Measurements from ENCODE around the gene PDCD2. TPM values are rescaled to one million over a fixed set of nuclear protein-coding genes. Genes with fewer than 3 reads are reported as not detected.

PDCD2 gene
- total RNA-seq, 4 donors from 2014 or later: 32.9 to 76.7 (median 54.2) TPM

DNA sequence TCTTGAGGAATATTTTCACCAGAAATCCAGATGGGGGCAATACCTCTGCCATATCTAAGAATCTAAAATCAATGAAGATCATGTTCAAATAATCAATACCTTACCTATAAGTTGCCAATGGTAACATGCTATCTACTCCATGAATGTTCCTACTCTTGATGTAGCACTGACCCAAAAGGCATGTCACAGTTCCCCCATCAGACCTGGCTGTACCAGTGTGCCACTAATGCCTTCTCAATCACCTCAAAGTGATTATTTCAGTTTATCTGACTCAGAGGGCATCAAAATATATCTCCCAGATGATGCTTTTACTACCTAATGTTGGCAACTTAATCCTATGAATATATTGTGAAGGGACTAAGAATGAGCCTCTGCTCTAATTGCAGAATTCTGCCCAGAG, 5.5 kb downstream of the PDCD2 start:
- TF ChIP-seq, protein P1, sequence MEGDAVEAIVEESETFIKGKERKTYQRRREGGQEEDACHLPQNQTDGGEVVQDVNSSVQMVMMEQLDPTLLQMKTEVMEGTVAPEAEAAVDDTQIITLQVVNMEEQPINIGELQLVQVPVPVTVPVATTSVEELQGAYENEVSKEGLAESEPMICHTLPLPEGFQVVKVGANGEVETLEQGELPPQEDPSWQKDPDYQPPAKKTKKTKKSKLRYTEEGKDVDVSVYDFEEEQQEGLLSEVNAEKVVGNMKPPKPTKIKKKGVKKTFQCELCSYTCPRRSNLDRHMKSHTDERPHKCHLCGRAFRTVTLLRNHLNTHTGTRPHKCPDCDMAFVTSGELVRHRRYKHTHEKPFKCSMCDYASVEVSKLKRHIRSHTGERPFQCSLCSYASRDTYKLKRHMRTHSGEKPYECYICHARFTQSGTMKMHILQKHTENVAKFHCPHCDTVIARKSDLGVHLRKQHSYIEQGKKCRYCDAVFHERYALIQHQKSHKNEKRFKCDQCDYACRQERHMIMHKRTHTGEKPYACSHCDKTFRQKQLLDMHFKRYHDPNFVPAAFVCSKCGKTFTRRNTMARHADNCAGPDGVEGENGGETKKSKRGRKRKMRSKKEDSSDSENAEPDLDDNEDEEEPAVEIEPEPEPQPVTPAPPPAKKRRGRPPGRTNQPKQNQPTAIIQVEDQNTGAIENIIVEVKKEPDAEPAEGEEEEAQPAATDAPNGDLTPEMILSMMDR (IDR thresholded peaks at IDR 0.05; ENCODE audit: low read depth): no peak

DNA sequence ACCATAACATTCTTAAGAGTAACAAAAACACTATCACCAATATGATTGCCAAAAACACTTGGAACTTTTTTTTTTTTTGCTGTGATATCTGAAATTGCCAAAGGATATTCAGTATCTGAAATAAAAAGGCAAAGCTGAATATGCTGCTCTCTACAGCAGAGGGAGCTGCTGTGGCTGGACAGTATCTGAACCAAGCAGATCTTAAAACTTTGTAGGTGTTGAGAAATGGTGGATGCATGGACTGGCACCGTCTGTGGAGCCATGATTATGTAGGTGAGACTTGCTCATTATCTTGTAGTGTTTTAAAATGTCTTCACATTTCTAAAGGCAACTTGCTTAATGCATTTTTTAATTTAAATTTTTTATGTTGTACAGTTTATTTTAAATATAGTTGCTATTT, 9.2 kb downstream of the PDCD2 start:
- TF ChIP-seq, protein P1 (IDR thresholded peaks at IDR 0.05; ENCODE audit: low read depth): no peak

DNA sequence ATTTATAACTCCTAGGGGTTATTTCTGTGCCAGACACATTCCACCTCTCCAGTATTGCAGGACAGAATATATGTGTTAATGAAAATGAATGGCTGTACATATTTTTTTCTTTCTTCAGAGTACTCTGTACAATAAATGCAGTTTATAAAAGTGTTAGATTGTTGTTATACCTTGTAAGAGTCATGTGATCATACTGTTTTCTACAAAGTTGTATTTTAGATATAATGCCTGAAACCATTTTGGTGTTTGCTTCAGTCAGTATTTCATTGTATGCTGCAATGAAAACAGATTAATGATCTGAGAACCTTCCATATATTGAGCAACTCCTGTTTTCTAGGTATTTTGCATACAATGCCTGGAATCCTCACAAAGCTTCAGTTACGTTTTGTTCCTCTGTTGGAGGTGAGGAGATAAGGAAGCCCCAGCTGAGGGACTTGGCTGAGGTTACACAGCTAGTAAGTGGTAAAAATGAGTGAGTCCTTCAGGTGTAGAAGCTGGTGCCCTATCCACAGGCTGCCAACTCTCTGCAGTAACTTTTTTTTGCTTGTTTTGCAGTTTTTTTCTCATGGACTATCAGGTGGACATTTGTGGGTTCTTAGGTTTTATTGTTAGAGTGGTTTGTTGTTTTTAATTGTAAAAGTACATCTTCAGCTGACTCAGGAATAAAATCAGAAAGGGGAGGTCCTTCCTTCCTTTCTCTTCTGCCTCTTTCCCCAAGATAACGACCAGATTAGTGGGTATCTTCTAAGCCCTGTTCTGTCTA, 11.6 kb downstream of the PDCD2 start:
- TF ChIP-seq, protein P1 (IDR thresholded peaks at IDR 0.05; ENCODE audit: low read depth): no peak

DNA sequence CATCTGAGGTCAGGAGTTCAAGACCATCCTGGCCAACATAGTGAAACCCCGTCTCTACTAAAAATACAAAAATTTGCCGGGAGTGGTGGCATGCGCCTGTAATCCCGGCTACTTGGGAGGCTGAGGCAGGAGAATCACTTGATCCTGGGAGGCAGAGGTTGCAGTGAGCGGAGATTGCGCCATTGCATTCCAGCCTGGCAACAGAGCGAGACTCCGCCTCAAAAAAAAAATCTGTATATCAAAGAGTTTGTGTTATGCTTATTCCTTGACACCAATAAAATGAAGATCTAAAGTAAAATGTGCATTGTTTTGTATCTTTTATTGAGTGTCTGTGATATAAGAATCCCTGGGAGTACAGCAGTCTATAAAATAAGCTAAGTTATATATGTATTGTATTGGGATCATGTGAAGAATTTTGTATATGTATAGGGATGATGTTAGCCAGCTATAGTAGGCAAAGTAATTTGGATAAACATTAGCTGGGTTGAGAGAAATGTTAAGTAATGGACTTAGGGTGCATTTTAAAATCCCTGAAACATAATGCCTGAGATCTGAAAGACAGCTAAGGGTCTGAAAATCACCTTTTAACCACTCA, 19.4 kb downstream of the PDCD2 start:
- TF ChIP-seq, protein P1 (IDR thresholded peaks at IDR 0.05; ENCODE audit: low read depth): no peak

DNA sequence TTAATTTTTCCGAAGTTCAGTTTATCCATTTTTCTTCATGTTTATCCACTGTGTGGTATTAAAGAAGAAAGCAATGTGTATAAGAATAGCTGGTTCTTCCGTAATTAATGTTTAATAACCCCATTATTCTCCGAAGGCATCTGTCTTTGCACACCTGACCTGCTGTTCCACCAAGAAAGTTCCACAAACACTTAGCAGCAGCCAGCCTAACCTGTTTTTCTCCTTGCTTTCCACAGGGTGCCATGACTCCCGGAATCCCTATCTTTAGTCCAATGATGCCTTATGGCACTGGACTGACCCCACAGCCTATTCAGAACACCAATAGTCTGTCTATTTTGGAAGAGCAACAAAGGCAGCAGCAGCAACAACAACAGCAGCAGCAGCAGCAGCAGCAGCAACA, 22.9 kb downstream of the PDCD2 start:
- TF ChIP-seq, protein P1 (IDR thresholded peaks at IDR 0.05; ENCODE audit: low read depth): no peak

DNA sequence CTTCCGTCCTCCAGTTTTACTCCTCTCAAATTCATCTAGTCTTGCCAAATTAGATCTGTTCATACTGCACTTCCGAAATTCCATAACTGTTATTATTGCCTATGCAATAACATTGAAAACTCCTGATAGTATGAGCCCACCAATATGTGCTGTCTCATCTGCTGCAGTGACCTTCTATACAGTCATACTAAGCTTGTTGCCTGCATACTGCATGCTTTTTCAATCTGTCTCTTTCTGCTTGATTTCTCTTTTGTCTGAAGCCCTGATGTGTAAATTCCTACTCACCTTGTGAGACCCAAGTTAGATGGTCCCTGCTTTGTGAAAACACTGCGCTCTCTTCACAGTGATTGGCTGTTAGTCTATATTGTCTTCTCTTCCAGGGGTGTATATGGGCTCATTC, 29.1 kb downstream of the PDCD2 start:
- TF ChIP-seq, protein P1 (IDR thresholded peaks at IDR 0.05; ENCODE audit: low read depth): no peak

DNA sequence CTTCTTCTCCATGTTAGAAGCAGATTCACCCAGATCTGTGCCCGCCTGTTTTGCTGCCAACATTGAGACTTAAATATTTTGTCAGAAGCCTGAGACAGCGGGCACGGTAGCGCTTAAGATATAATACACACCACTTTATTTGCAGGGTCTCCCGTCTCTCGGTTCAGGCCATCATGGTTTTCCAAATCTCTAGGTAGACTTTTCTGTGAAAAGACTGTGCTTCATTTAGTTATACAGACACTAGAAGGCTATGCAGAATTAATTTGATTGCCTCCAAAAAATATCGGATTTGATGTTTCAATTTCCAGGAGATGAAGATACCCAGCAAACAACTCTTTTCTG, 29.7 kb downstream of the PDCD2 start:
- TF ChIP-seq, protein P1 (IDR thresholded peaks at IDR 0.05; ENCODE audit: low read depth): no peak

All from subcutaneous adipose tissue (tissue), 4 donors.